ENCODE results near the gene TIMD4. TPM values are rescaled to one million over a fixed set of nuclear protein-coding genes. Genes with fewer than 3 reads are reported as not detected.

The TIMD4 gene
- total RNA-seq, 1 donor from 2014 or later, result not detected

Other genes starting within 250 kb of the TIMD4 start
- gene PPP1R2B, start 112.9 kb downstream of the TIMD4 start, total RNA-seq, result 0.10 TPM
- gene HAVCR1, start 95.9 kb upstream of the TIMD4 start, total RNA-seq, result not detected
- gene HAVCR2, start 145.8 kb upstream of the TIMD4 start, total RNA-seq, result 2.8 TPM
- 17.2 TPM for gene MED7, start 179.6 kb upstream of the TIMD4 start, total RNA-seq
- not detected for gene GARIN3, start 203.0 kb upstream of the TIMD4 start, total RNA-seq
- 4.4 TPM for gene ITK, start 217.6 kb upstream of the TIMD4 start, total RNA-seq

Measured in tongue (tissue), 1 donor.